Loucy (cell line): Measurements from ENCODE around the gene SARM1.
A peak's percentile ranks its signal among the peaks of the same experiment; 100 is the strongest.

Experiments used
- H2AFZ ChIP-seq: fragments of 200-600 bp; sonication (generic); 2 replicates; pipeline ENCODE4 v1.6.0; 2016; ENCODE audit warnings: antibody characterized with exemption, mild to moderate bottlenecking, low read length, moderate library complexity
- H3F3A ChIP-seq: fragments of 200-600 bp; 2 replicates; pipeline ENCODE4 v1.6.0; 2016; ENCODE audit warnings: antibody characterized with exemption, low read depth, mild to moderate bottlenecking
- H3K27me3 ChIP-seq: fragments of 200-600 bp; sonication (generic); 2 replicates; pipeline ENCODE4 v1.6.1; 2014; ENCODE audit warnings: low read length, mild to moderate bottlenecking; ENCODE audit not compliant: insufficient read depth, poor library complexity, severe bottlenecking
- H3K36me3 ChIP-seq: fragments of 200-600 bp; sonication (generic); 2 replicates; pipeline ENCODE4 v1.6.1; 2016; ENCODE audit warnings: low read length; ENCODE audit not compliant: insufficient read depth
- H3K4me1 ChIP-seq: fragments of 200-600 bp; sonication (generic); 2 replicates; pipeline ENCODE4 v1.5.1; 2014; ENCODE audit warnings: low read length, mild to moderate bottlenecking; ENCODE audit not compliant: insufficient read depth, poor library complexity, severe bottlenecking
- H3K4me2 ChIP-seq: fragments of 200-600 bp; sonication (generic); 2 replicates; pipeline ENCODE4 v1.6.0; 2014; ENCODE audit warnings: antibody characterized with exemption, low read length, low read depth, mild to moderate bottlenecking; ENCODE audit not compliant: poor library complexity, severe bottlenecking
- H3K4me3 ChIP-seq: fragments of 200-600 bp; sonication (generic); 2 replicates; pipeline ENCODE4 v1.5.1; 2014; ENCODE audit warnings: low read length, mild to moderate bottlenecking, mixed read lengths; ENCODE audit not compliant: poor library complexity, severe bottlenecking
- H3K79me2 ChIP-seq: fragments of 200-600 bp; sonication (generic); 2 replicates; pipeline ENCODE4 v1.6.1; 2014; ENCODE audit warnings: low read length; ENCODE audit not compliant: insufficient read depth
- H3K9ac ChIP-seq: fragments of 200-600 bp; sonication (generic); 2 replicates; pipeline ENCODE4 v1.6.0; 2014; ENCODE audit warnings: mild to moderate bottlenecking, low read depth, low read length, moderate library complexity; ENCODE audit not compliant: poor library complexity, severe bottlenecking
- H3K9me2 ChIP-seq: fragments of 200-600 bp; sonication (generic); replicated peaks from 2 replicates; pipeline ENCODE4 v1.6.1; 2016; ENCODE audit warnings: low read depth, low read length, mixed read lengths
- H3K9me3 ChIP-seq: fragments of 200-600 bp; sonication (generic); 2 replicates; pipeline ENCODE4 v1.6.1; 2014; ENCODE audit warnings: mild to moderate bottlenecking, antibody characterized with exemption, low read length, low read depth; ENCODE audit not compliant: insufficient read depth
- H4K20me1 ChIP-seq: fragments of 200-600 bp; sonication (generic); 2 replicates; pipeline ENCODE4 v1.6.0; 2014; ENCODE audit warnings: antibody characterized with exemption, low read length, mild to moderate bottlenecking; ENCODE audit not compliant: insufficient read depth, poor library complexity, severe bottlenecking
- EZH2phosphoT487 ChIP-seq: fragments of 200-600 bp; IDR thresholded peaks from 2 replicates; pipeline ENCODE4 v1.6.1; 2018; ENCODE audit warnings: antibody characterized with exemption, mild to moderate bottlenecking, moderate library complexity, borderline replicate concordance
- TF ChIP-seq, protein P1 (sequence below): fragments of 200-600 bp; sonication (generic); conservative IDR thresholded peaks from 2 replicates; pipeline ENCODE4 v1.5.1; 2014; ENCODE audit warnings: mild to moderate bottlenecking, antibody characterized with exemption, low read length

The SARM1 gene

DNA sequence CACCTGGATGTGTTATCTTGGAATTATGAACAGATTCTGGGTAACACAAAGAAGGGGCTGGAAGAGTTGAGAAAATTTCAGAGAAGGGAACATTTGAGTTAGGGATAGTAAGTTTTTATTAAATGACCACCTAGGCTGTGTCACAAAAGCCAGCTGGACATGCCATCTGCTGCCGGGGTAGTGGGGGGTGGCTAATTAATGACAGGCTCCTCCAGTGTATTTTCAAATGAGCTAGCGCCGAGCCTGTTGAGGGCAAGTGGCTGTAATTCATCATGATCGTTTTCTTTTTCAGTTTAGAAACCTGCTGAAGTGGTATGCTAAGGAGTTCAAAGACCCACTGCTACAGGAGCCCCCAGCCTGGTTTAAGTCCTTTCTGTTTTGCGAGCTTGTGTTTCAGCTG is 46.3 kb upstream of the SARM1 start:
- peaks cover 3% of the 10 kb centered on the region for H3F3A ChIP-seq
- H3K79me2 ChIP-seq = peaks cover 65% of the 10 kb centered on the region

DNA sequence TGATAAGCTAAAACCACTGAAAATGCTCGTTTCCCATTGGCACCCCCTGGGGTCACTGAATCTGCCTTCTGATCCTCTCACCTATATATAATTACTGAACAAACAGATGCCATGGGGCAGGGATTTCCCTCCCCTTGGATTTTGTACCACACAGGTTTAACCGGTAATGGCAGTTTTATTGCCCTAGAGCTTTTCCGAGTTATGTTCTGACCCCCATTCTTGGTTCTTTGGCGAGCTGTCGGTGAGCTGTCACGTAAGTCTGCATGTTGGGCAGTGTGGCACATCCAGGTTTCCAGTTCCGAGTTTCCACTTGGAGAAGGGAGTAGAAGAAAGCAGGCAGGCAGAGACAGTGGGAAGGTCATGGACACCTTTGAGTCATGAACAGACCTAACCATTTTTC is 45.4 kb upstream of the SARM1 start:
- TF ChIP-seq, protein P1, sequence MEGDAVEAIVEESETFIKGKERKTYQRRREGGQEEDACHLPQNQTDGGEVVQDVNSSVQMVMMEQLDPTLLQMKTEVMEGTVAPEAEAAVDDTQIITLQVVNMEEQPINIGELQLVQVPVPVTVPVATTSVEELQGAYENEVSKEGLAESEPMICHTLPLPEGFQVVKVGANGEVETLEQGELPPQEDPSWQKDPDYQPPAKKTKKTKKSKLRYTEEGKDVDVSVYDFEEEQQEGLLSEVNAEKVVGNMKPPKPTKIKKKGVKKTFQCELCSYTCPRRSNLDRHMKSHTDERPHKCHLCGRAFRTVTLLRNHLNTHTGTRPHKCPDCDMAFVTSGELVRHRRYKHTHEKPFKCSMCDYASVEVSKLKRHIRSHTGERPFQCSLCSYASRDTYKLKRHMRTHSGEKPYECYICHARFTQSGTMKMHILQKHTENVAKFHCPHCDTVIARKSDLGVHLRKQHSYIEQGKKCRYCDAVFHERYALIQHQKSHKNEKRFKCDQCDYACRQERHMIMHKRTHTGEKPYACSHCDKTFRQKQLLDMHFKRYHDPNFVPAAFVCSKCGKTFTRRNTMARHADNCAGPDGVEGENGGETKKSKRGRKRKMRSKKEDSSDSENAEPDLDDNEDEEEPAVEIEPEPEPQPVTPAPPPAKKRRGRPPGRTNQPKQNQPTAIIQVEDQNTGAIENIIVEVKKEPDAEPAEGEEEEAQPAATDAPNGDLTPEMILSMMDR = no peak
- no peak for TF ChIP-seq EZH2phosphoT487
- peaks cover 44% of the 10 kb centered on the region for H4K20me1 ChIP-seq
- no peak overlapping the region for H3K9ac ChIP-seq
- H3K79me2 ChIP-seq = peaks cover 55% of the 10 kb centered on the region
- H3K27me3 ChIP-seq = no peaks in the 10 kb centered on the region
- no peaks in the 10 kb centered on the region for H3K9me2 ChIP-seq
- H3K36me3 ChIP-seq = peaks cover 42% of the 10 kb centered on the region; the same call in 1 of the 2 replicates
- H2AFZ ChIP-seq = no peak overlapping the region
- peaks cover under 1% of the 10 kb centered on the region for H3F3A ChIP-seq
- no peaks in the 10 kb centered on the region for H3K9me3 ChIP-seq
- no peak overlapping the region for H3K4me3 ChIP-seq
- peak overlapping the region; percentile 97 for H3K4me2 ChIP-seq
- H3K4me1 ChIP-seq = peaks cover 32% of the 10 kb centered on the region

More for the DNA sequence above, 46.3 kb upstream of the SARM1 start:
- Histone ChIP-seq H3K9me2 (no peaks in the 10 kb centered on the region), H3K9me3 (no peaks in the 10 kb centered on the region), H3K36me3 (peaks cover 42% of the 10 kb centered on the region; the same call in 1 of the 2 replicates), H2AFZ (no peak overlapping the region), H3K27me3 (no peaks in the 10 kb centered on the region), H3K4me1 (peaks cover 41% of the 10 kb centered on the region), H3K9ac (peak overlapping the region; percentile 37), H3K4me2 (peak overlapping the region; percentile 97), H4K20me1 (peaks cover 52% of the 10 kb centered on the region), H3K4me3 (no peak overlapping the region)
- no peak for TF ChIP-seq EZH2phosphoT487

DNA sequence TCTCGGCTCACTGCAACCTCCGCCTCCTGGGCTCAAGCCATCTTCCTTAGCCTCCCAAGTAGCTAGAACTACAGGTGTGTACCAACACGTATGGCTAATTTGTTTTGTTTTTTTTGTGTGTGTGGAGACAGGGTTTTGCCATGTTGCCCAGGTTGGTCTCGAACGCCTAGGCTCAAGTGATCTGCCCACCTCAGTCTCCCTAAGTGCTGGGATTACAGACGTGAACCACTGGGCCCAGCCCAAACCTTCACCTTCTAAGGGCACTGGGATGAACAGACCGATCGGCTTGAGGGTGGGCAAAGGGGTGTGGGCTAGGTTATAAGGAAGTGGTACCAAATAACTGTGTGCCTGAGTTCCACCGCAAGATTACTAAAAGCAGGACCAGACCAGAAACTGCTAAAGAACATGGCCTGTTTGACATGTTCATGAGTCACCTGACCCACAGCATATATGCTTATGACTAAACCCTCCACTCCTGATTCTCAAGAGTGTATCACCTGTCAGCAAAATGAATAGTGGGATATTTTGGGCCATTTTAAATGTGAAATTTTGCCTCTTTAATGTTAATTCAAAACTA is 44.4 kb upstream of the SARM1 start:
- Histone ChIP-seq H3K27me3 (no peaks in the 10 kb centered on the region), H3K4me2 (no peak overlapping the region), H3K9ac (no peak overlapping the region), H3K79me2 (peaks cover 45% of the 10 kb centered on the region), H3K36me3 (peaks cover 42% of the 10 kb centered on the region; the same call in 1 of the 2 replicates), H3F3A (no peaks in the 10 kb centered on the region; the same call in 1 of the 2 replicates), H3K4me1 (peaks cover 22% of the 10 kb centered on the region), H3K9me3 (no peaks in the 10 kb centered on the region), H3K4me3 (no peak overlapping the region), H4K20me1 (peaks cover 34% of the 10 kb centered on the region), H2AFZ (no peak overlapping the region), H3K9me2 (no peaks in the 10 kb centered on the region)
- TF ChIP-seq EZH2phosphoT487 = no peak
- TF ChIP-seq, protein P1 = no peak

DNA sequence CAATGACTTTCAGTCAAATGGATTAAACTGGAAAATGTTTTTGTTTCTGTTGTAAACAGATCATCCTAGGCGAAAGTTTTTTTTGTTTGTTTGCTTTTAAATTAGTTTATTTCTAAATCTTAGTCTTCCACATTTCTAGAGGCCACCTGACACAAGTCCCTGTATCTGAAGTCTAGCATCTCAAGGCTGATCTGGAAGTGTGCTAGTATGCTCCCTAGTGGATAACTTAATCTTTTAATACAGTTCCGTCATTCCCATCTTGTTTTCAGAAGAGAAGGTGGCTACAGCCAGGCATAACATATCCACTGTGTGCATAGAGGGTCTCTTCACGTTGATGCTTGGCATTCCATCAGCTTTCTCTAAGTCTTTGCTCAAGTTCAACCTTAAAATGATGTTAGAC is 43.8 kb upstream of the SARM1 start:
- Histone ChIP-seq H3K9ac (no peak overlapping the region), H3F3A (no peaks in the 10 kb centered on the region; the same call in 1 of the 2 replicates), H3K27me3 (no peaks in the 10 kb centered on the region), H3K4me3 (no peak overlapping the region), H3K36me3 (peaks cover 42% of the 10 kb centered on the region; the same call in 1 of the 2 replicates), H3K79me2 (peaks cover 40% of the 10 kb centered on the region), H2AFZ (no peak overlapping the region), H3K4me2 (no peak overlapping the region), H4K20me1 (peaks cover 28% of the 10 kb centered on the region), H3K9me3 (no peaks in the 10 kb centered on the region), H3K9me2 (no peaks in the 10 kb centered on the region), H3K4me1 (peaks cover 16% of the 10 kb centered on the region)
- TF ChIP-seq, protein P1 = no peak
- TF ChIP-seq EZH2phosphoT487 = no peak
